HG02840 (cell line): Measurements from ENCODE around the gene MAD1L1.

Experiments used
- ATAC-seq: cut with Tn5 transposase; IDR thresholded peaks from one replicate; pipeline ENCODE4 v1.9.1; 2021; ENCODE audit warnings: mild to moderate bottlenecking, moderate library complexity, moderate number of reproducible peaks; ENCODE audit not compliant: unreplicated experiment, low FRiP score

Gene MAD1L1

DNA sequence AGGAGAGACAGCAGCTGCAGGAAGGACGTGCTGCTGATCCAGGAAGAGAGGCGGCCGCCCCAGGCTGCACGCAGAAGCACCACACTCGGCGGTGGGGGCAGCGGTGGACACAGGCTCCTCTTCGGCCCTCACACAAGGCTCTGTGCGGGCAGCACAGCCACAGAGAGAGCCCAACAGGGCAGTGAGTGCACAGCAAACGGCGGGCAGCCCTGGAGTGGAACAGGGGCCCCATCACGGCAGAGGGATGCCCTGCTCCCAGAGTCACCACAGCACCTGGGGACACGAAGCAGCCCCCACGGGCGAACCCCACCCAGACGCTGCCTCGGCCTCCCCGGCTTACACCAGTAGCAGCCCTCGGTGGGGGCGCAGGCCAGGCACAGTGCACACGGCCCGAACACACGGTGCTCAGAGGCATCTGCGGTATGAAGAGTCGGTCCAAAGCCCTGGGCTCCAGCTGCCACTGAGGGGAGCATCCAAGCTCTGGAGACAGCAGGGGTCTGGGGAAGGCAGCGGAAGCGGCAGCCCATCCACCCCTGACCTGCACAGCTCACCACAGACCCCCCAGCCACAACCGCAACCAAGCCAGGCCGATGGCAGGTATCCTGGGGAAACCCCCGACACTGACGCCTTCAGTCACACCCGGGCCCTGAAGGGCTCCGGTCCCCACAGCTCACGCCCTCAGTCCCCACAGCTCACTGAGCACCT lies 26.1 kb upstream of the MAD1L1 start:
- ATAC-seq: no peak

DNA sequence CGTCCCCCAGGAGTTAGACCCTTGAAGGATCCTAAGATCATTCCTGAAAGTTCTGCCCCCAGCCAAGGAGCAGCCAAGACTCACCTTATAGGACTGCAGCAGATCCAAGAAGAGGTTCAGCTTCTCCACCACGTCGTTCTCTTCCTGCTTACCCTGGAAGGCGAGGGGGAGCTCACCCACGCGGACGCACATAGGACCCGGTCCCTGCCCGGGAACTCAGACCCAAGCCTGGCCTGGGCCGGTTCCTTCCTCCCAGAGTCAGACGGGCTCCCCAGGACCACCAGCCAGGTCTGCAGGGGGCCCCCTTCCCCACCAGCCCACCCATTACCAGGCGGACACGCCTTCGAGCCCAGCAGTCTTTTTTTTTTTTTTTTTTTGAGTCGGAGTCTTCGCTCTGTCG lies 24.9 kb upstream of the MAD1L1 start:
- ATAC-seq: no peak

DNA sequence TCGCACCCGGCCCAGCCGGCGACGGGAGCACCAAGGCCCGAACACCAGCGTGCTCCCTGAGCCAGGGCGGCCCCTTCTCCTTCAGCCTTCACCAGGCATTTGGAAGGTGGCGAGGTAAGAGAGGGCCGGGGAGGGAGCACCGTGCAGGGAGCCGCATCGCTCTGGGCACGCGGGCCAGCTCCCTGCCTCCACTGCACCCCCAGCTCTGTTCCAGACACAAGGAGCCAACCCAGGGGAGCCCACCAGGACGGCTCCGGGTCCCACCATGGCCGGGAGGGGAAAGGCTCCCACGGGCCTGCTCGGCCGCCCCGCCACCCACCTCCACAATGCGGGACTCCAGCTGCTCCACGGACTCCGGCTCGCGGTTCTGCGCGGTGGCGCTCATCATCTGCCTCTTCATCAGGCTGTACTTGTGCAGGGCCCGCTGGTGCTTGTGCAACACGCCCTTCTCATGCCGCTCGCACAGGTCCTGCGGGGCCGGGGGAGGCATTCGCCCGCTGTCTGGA lies 24.4 kb upstream of the MAD1L1 start:
- no peak for ATAC-seq

DNA sequence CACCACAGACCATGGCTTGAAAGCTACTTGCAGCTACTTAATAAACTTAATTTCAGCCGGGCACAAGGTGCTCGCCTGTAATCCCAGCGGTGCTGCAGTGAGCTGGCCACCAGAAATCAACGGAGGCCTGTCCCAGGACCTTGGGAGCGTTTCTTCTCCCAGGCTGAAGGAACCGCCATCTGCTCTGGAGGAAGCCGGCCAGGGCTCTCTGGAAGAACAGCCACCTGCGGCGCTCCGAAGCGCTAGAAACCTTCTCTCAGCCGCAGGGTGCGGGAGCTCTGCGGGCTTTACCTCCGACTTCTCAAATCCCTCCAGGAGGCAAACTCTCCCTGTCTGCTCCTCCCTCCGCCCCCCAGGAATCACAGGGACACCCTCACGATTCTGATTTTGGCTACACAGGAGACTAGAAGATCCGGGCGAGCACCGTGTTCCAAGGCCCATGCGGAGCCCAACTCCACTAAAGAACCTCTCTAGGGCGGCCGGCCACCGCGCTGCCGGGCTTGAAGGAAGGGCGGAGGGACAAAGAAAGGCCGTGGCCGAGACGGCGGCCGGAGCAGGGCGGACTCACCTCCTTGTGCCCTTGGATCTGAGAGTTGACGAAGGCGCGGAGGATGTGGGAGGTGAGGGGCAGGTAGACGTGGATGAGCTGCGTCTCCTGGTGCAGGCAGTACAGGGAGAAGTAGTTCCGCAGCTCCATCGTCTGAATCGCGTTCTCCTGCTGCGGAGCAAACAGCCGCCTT lies 23.7 kb upstream of the MAD1L1 start:
- no peak for ATAC-seq

DNA sequence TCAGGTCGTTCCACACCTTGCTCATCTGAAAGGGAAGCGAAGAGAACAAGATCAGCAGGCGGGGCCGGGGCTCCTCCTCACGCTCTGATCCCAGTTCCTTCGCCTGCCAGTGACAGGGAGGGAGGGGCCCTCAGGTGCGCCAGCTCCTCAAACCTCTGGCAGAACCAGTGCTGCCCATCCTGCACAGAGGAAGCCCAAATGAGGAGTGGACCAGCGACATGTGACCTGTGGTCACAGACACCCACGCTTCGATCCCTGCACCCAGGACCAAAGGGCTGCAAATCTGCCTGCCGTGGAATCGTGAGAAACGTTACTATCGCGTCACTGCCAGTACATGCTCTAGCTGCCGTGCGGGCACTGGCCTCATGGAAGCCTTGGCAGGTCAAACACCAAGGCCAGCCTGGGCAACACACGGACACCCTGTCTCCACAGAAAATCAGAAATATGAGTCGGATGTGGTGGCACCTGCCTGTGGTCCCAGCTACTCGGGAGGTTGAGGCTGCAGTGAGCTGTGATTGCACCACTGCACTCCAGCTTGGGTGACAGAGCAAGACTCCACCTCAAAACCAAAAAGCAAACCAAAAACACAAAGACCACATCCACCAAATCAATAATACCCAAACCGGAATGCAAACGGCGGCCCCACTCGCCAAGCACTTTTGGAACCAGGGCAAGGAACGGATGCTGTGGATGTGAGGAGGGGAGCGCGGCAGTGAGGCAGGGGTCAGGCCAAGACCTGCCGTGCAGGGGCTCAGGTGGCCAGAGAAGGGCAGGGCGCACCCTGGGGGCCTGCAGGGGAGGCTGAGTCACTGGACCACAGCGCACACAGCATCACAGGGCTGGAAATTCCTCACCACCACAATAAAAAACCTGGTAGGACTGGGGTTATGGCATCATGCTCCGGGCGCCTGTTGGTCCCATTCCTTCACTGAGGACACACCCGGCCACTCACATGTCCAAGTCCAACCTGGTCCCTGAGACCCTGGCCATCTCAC lies 22.7 kb upstream of the MAD1L1 start:
- ATAC-seq: no peak

DNA sequence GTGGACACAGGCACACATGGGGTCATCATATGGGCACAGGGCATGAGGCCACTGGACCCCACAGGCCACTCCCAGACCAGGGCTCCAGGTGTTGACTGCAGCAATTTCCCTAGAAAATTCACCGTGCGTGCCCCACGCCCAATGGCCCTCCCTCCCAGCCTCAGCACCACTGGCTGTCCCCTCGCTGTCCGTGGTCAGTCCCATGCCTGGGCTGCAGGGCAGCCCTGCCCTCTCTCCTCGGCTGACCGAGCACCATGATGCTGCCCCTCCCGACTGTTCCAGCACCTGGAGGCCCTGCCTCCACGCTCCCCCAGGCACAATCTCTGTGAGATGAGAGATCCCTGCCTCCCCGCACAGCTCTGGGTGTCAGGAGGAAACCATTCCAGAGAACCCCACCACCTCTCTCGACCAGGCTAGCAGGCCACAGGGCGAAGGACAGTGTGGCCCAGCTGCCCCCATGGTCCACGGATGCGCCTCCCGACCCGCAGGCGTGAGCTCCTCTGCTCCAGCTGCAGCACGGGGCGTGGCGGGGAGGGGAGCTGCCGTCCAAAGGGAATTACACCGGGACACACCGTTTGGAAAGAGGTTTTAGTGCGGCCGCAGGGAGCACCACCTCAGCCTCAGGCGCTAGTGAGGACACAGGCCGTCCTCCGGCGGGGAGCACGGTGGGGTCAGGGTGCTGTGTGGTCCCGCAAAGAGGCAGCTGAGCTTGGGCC lies 21.8 kb upstream of the MAD1L1 start:
- ATAC-seq: no peak

DNA sequence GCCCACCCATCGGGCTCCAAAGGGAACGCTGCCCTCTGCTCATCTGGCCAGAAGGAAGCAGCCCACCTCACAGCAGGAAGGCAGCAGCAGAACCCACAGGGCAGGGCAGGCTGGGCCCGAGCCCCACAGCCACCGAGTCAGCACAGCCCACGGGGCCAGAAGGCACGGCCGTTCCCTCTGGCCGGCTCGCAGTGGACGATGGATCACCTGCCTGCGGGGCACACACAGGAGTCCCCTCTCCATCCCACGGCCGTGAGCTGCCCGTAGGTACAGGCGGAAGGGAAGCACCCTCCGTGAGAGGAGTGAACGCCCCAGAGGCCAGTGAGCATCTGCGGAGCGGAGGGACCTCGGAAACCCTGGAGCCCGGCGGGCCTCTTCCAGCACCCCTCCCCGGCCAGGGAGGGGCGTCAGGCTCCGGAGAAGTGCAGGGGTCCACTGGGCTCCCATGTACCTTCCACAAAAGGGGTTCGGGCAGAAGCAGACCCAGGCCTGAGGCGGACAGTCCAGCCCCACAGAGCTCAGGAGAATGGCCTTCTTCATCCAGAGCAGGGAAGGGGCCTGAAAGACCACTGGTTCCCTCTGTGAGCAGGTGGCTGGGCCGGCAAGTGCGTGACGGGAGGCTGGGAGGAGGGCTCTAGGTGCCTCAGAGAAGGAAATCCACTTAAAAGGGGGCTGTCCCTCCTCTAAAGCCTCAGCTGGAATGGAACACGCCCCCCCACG lies 20.9 kb upstream of the MAD1L1 start:
- ATAC-seq: no peak

DNA sequence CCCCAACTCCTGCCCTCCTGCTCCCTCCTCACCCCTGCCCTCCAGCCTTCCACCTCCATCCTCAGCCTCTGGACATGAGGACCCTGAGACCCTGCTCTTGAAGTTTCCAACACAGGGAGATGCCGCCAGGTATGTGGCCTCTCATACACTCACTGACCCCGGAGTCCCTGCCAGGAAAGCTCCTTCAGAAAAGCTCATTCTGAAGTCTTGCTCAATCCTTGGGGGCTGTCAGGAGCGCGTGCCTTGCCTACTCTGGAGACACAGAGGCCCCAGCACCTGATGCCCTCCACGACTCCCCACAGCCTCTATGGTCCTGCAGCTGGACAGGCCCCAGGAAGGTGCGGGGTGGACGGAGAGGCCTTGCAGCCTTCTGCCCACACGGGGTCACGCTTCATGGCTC lies 20.3 kb upstream of the MAD1L1 start:
- ATAC-seq: no peak

DNA sequence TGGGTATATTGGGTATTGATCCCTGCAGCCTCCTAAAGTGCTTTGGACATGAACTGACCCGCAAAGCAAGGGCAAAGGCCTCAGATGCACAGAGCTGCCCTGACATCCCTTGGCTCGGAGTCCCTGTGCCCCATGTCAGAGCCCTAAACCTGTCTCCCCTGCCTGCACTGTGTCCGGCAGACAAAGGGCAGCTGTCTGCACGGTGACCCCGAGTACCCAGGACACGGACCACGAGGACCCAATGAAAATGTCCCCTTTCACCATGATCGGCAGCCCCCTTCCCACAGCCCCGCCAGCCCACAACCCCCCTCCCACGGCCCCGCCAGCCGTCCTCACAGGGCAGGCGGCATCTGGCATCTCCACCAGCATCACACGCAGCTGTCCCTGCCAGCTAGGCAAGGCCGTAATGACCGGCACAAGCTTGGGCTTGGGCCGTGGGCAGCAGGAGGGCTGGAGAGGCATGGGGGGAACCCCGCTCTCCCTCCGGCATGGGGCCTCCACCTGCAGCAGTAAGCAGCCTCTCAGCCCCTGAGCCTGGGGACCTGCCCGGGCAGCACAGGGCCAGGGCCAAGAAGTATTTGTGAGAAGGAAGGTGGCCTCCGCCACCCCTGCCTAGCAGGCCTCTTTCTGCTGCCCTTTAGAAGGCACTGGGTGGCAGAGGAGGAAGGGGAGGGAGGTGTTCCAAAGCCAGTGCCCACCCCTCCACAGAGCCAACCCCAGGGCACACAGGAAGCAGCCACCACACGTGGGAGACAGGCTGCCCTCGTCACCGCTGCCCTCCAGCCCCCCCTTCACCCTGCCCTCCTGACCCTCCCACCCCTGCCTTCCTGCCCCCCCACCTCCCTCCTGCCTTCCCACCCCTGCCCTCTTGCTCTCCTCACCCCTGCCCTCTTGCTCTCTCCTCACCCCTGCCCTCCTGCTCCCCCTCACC lies 19.4 kb upstream of the MAD1L1 start:
- no peak for ATAC-seq

DNA sequence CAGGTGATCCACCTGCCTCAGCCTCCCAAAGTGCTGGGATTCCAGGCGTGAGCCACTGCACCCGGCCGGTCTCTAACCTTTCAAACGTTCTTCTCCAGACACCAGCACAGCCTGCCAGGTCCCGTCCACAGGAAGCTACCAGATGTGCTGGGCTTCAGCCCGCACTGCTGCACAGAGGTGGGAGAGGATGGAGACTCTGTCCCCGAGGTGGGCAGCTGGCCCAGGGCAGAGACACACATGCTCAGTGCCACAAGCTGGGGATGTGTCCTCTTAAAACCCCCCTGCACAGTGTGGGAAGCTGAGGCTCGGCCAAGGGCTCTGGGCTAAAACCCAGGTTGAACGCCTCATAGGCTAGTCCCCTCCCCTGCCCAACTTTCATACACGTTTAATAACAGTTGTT lies 18.6 kb upstream of the MAD1L1 start:
- ATAC-seq: no peak

DNA sequence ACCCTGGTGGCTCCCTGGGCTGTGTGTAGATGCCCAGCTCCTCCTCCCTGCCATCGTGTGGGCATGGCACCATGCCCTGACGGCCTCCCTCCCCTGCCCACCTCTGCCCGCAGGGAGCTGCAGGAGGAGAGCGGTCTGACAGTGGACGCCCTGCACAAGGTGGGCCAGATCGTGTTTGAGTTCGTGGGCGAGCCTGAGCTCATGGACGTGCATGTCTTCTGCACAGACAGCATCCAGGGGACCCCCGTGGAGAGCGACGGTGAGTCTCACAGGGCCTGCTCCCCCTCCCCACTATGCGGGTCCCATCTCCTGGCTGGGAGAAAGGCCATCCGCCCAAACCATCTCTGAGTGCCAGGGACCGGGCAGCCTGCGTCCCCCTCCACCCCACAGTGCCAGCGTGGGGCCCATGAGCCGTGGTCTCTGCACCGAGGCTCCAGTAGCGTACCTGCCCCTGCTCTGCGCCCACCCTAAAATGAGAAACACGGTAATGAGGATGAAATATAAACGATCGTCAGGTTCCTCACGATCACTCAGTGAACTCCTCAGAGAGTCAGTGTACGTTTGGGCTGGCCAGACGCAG lies 17.1 kb upstream of the MAD1L1 start:
- no peak for ATAC-seq

DNA sequence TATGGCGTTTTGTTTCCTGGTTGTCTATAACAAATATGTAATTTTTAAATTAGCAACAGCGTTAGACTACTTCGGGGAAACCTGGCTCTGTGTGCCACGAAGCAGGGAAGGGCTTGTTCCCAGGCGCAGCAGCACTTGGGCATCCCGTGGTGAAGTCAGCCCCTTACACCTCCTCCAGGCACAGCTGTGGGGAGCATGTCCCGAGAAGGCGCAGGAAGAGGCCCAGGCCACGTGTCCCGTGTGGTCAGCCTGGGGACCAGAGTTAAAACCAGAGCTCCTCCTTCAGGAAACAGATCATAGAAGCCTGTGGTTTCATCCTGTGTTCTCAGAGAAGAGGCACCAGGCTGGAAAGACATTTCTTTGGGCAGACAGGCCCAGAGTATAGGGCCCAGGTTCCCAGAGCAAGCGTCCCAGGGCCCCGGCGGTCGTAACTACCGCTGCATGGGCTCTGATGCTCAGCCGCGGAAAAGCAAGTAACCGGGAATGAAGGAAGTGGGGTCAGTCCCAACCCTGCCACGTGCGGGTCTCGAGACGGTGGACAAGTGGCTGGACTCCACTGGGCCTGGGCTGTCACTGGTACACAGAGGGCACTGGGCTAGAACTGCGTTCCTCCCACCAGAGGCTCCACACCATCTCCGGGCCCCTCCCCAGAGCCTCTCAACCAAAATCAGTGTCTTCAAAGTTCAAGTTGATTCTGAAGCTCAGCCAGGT lies 16.4 kb upstream of the MAD1L1 start:
- ATAC-seq: no peak

DNA sequence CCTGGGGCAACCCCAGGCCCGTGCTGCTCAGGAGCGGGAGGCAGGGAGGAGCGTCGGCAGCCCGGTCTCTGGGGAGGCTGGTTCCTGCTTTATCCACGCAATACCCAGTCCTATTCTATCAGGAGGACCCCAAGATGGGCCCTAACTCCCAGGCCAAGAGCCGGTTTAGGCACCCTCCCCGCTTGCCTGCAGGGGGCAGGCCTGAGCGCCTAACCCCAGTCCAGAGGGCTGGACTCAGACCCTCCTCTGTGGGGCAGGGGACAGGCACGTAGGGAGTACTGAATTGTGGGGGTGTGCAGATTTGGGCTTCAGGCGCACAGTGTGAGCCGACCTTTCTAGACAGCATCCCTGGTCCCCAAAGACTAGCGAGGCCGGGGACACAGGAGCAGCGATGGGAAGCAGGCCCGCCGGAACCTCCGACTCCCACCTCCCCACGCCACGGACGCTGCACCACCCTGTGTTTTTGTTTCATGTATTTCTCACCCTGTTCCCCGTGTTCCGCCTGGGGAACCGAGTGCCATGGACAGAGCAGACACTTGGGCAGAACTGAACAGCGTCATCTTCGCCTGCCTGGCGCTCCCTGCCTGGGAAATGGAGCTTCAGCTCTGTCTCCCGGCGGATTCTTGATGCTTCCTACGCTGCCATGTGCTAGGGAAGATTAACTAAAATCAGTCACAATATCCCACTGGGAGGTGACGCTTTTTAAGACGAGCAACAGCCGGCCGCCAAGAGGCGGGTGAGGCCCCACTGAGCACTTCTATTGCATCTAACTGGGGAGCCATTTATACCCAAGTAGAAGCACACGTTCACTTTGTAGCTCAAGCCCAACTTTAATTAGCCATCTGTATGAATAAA lies 14.6 kb upstream of the MAD1L1 start:
- no peak for ATAC-seq

DNA sequence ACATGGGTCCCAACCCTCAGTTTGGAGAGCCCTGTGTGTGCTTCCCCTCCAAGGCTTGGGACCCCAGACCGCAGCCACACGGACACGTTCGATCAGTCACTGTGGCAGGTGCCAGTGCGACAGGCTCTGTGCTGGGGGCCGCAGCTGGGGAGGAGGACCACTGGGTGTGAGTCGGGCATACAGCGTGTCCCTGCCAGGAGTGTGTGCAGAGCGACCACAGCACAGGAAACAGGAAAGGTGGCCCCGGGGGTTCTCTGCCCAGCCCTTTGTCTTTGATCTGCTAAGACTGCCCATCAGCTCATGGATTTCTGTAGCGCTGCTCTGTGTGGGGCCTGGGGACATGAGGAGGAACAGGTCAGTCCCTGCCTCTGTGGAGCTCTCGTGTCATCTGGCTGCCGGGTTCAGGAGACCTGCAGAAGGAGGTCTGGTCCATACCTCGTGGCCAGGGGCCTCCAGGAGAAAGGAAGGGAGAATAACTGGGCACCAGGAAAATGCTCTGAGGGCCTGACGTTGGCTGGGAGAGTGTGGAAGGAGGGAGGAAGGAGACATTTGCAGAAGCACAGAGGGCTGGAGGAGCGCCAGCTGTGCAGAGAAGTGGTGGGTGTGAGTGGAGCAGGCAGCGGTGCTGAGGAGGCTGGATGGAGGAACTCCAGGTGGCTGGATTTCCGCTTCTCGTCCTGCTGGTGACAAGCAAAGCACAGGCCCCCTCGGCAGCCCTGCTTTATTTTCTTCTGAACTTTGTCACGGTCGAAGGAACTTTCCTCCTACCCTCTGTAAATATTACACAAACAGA lies 13.3 kb upstream of the MAD1L1 start:
- no peak for ATAC-seq

DNA sequence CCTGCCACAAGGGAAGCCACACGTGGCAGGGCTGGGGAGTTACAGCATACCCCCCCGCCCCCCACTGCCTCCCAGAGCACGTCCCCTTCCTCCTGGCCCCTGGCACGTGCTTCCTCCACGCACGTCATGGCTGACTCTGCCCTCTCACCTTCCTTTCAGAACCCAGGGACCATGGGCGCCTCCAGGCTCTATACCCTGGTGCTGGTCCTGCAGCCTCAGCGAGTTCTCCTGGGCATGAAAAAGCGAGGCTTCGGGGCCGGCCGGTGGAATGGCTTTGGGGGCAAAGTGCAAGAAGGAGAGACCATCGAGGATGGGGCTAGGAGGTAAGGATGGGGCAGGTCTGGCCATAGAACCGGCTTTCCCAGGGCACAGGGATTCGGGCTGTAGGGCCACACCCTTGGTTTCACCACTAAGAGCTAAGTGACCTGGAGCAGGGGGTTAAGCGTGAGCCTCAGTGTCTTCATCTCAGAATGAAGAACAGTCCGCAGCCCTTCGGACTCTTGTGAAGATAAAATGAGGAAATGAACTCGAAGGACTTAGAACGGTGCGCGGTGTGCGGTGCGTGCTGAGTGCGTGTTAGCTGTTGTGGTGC lies 11.8 kb upstream of the MAD1L1 start:
- no peak for ATAC-seq
